ENCODE results near the gene UGT1A4.

DNA sequence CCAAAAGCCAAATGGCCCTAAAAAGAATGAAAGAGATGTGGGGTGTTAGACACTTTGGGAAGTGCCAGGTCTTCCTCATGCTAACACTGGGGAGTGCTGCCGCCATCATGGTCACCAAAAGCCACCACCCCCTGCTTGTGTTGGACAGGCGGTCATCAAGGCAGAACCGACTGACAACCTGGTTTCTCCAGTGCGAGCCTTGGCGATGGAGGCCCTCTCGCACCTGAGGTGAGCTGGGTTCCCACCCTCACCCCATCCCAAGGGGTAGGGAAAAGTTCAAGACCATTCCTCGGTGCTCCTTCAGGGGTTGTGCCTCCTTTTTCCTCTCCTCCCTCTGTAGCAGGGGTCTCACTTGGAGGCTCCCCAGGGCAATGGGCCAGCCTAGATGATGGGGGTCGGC is 93.2 kb downstream of the UGT1A4 start:
- TF ChIP-seq GATA3 (IDR thresholded peaks at IDR 0.05; ENCODE audit: low read depth, low read length) (no peak), GATA2 (IDR thresholded peaks at IDR 0.05; ENCODE audit: low read depth, low read length) (no peak)
